ENCODE measurements around the gene GHR.
"Not testable (repeated sequence)": the region's sequence is repeated elsewhere in the genome, so short reads cannot be mapped to it uniquely, and the experiment has no call there.

GHR gene

DNA sequence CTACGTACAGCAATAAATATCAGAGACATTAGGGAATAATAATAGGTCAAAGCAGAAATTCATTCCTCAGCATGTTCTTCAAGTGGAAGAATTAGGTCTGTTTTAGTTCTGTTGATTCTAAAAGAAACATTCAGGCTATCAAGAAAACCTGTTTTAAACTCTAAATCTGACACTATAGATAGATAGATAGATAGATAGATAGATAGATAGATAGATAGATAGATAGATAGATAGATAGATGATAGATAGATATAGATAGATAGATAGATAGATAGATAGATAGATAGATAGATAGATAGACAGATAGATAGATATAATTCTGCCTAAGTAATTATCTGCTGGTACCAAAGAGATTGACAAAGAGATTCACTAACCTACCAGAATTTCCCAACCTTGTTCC, 155.7 kb downstream of the GHR start:
- not testable (repeated sequence) for H3K9me3 ChIP-seq (ENCODE audit: control insufficient read depth, insufficient read depth, low read length); H3K36me3 ChIP-seq (ENCODE audit: insufficient read depth, low read length); H3K9ac ChIP-seq (ENCODE audit: low read depth, low read length); H3K4me1 ChIP-seq (ENCODE audit: insufficient read depth, low read length)

DNA sequence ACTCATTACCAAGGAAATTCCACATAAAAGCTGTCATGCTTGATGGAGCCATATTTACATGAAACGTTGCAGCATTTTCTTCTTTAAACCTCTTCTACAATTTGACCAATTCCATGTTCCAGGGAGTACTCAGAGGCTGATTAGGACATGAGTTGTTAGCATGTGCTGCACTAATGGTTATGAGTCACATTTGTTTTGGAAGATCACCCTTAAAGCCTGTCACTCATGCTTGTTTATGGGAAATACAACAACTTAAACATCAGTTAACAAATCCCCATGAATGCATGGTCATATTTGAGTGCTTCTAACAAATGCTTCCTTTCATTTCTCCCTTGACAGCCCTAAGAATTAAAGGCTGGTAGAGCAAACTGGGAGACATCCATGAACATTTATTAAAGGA, 156.1 kb downstream of the GHR start:
- H3K9ac ChIP-seq (ENCODE audit: low read depth, low read length) = no peak overlapping the region
- no peaks in the 10 kb centered on the region for H3K36me3 ChIP-seq (ENCODE audit: insufficient read depth, low read length)
- H3K9me3 ChIP-seq (ENCODE audit: control insufficient read depth, insufficient read depth, low read length) = no peaks in the 10 kb centered on the region
- H3K4me1 ChIP-seq (ENCODE audit: insufficient read depth, low read length) = no peaks in the 10 kb centered on the region

DNA sequence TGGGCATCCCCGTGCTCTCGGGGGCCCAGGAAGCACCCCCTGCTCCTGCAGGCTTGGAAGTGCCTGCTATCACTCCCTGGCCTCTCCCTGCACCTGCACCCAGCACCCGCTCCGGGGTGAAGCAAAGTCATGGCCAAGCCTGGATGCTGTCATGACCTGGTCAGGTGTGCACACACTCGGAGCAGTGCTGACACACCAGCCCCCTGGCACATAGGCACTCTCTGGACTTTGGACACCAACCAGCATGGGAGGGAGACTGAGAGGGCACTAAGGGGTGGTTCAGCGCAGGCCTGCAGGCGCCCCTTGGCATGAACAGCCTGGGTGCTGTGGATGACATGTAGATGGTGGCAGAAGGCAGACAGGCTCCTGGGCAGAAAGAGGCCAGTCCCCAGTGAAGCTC, 158.6 kb downstream of the GHR start:
- no peaks in the 10 kb centered on the region for H3K9me3 ChIP-seq (ENCODE audit: control insufficient read depth, insufficient read depth, low read length)
- no peaks in the 10 kb centered on the region for H3K36me3 ChIP-seq (ENCODE audit: insufficient read depth, low read length)
- H3K9ac ChIP-seq (ENCODE audit: low read depth, low read length) = no peak overlapping the region
- H3K4me1 ChIP-seq (ENCODE audit: insufficient read depth, low read length) = no peaks in the 10 kb centered on the region

DNA sequence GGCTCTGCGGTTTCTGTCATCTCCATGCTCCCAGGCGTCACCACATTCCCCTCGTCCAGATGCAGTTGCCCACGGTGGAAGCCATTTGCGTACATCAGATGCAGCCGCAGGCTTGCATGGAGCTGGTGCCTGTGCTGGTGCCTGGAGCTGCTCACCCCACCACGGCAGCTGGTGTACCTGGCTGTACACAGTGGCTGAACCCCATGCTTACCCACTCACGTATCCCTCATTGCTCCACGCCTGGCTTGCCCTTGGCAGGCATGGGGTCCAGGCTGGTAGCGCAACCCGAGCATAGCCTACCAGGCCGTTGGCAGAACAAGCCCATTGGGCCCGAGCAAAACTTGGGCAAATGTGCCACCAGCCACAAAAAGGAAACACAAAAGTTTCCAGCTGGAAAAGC, 159.5 kb downstream of the GHR start:
- Histone ChIP-seq H3K36me3 (ENCODE audit: insufficient read depth, low read length) (no peaks in the 10 kb centered on the region), H3K9me3 (ENCODE audit: control insufficient read depth, insufficient read depth, low read length) (no peaks in the 10 kb centered on the region), H3K9ac (ENCODE audit: low read depth, low read length) (no peak overlapping the region), H3K4me1 (ENCODE audit: insufficient read depth, low read length) (no peaks in the 10 kb centered on the region)

DNA sequence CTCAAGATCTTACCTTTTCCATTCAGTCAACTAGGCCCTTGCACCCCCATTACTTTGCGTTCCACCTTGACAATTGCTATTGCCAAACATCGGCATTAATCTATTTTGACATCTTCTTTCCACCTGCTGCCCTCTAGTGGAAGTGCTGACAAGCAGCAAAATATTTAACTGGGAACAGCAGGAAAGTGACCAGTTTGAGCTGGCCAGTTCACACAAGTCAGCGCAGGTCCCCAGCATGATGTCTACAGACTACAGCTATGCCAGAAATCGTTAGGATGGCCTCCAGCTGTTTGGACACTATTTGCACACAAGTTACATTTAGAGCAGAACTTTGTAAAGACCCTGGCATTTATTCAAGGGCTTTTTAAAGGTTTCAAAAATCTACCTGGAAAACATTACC, 160.1 kb downstream of the GHR start:
- no peak overlapping the region for H3K9ac ChIP-seq (ENCODE audit: low read depth, low read length)
- H3K4me1 ChIP-seq (ENCODE audit: insufficient read depth, low read length) = no peaks in the 10 kb centered on the region
- H3K9me3 ChIP-seq (ENCODE audit: control insufficient read depth, insufficient read depth, low read length) = no peaks in the 10 kb centered on the region
- no peaks in the 10 kb centered on the region for H3K36me3 ChIP-seq (ENCODE audit: insufficient read depth, low read length)

DNA sequence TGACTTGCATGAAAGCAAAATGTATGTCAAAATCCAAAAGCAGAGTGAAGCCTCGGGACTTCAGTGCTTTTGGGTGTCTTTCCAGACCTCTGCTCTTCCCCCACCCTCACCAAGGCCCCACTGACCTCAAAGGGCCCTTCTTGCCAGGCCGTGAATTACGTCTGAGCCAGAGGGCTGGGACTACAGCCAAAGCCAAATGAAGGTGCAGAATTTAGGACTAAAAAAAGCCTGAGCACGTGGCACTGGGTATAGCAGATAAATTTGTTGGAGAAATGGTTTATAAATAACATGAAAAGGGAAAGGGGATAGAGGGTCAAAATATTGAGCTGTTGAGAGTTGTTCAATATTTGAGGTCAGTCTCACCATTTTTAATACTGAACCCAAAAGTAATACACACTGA, 163.4 kb downstream of the GHR start:
- Histone ChIP-seq H3K36me3 (ENCODE audit: insufficient read depth, low read length) (no peaks in the 10 kb centered on the region), H3K9me3 (ENCODE audit: control insufficient read depth, insufficient read depth, low read length) (no peaks in the 10 kb centered on the region), H3K4me1 (ENCODE audit: insufficient read depth, low read length) (no peaks in the 10 kb centered on the region), H3K9ac (ENCODE audit: low read depth, low read length) (no peak overlapping the region)

DNA sequence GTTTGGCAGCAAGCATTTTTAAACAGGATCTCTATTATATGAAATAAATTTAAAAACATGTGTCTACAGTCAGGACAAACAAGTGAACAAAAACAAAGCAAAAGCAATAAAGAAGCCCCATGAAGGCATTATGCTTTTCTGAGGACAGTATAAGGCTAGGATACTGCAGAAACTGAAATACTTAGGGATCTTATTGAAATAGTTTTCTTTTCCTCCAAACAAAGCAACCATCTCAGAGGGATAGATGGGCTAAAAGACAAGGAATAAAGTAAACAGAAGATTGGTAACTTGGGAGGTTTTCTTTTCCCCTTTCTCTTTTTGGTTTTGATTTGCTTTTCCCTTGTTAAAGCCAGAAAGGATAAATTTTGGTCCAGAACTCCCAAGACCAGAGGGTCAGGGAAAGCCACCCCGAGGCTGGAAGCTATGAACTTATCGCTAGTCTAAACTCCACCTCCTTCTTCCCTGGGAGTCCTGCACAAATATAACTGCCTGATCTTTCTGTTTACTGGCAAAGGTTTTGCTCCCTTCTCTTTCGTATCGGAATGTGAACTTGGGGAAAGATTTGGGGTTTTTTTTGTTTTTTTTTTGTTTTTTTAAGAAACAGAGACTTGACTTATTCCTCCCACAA, 164.0 kb downstream of the GHR start:
- H3K36me3 ChIP-seq (ENCODE audit: insufficient read depth, low read length) = no peaks in the 10 kb centered on the region
- no peaks in the 10 kb centered on the region for H3K9me3 ChIP-seq (ENCODE audit: control insufficient read depth, insufficient read depth, low read length)
- no peaks in the 10 kb centered on the region for H3K4me1 ChIP-seq (ENCODE audit: insufficient read depth, low read length)
- H3K9ac ChIP-seq (ENCODE audit: low read depth, low read length) = no peak overlapping the region

DNA sequence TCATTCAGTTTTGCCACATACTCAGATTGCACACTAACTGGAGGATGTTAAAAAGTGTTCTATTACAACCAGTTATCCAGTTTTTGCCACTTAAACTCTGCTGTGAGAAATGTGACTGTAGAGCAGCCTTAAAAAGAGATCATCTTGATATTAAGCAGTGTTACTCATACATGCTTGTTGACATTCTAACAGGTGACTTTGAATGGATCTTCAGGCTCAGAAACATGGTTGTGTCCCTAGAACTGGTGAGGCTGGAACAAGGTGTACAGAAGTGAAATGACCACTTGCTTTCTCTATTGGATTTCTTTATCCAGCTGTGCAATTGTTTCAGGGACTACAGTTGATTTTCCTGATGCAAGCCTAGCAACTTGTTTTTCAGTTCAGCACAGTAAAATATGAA, 167.3 kb downstream of the GHR start:
- H3K36me3 ChIP-seq (ENCODE audit: insufficient read depth, low read length) = no peaks in the 10 kb centered on the region
- H3K9me3 ChIP-seq (ENCODE audit: control insufficient read depth, insufficient read depth, low read length) = no peaks in the 10 kb centered on the region
- no peaks in the 10 kb centered on the region for H3K4me1 ChIP-seq (ENCODE audit: insufficient read depth, low read length)
- no peak overlapping the region for H3K9ac ChIP-seq (ENCODE audit: low read depth, low read length)

DNA sequence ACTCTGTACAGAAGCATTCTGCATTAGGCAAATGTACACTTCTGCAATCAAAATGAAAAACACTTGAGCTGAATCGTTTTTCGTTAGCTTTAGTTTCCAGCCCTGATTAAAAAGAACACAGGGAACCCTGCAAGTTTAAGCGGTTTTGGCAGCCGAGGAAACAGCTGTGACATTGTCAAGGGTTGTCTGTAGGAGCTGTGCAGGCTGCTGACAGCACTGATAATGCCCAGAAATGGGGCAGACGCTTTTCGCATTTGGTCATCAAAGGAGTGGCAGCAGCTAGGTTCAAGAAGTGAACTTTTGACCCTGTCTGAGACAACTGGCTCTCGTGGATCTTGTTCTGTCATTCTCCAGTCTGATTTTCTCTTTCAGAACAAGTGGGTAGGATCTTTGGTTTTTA, 167.8 kb downstream of the GHR start:
- Histone ChIP-seq H3K9ac (ENCODE audit: low read depth, low read length) (no peak overlapping the region), H3K4me1 (ENCODE audit: insufficient read depth, low read length) (no peaks in the 10 kb centered on the region), H3K36me3 (ENCODE audit: insufficient read depth, low read length) (no peaks in the 10 kb centered on the region), H3K9me3 (ENCODE audit: control insufficient read depth, insufficient read depth, low read length) (no peaks in the 10 kb centered on the region)

DNA sequence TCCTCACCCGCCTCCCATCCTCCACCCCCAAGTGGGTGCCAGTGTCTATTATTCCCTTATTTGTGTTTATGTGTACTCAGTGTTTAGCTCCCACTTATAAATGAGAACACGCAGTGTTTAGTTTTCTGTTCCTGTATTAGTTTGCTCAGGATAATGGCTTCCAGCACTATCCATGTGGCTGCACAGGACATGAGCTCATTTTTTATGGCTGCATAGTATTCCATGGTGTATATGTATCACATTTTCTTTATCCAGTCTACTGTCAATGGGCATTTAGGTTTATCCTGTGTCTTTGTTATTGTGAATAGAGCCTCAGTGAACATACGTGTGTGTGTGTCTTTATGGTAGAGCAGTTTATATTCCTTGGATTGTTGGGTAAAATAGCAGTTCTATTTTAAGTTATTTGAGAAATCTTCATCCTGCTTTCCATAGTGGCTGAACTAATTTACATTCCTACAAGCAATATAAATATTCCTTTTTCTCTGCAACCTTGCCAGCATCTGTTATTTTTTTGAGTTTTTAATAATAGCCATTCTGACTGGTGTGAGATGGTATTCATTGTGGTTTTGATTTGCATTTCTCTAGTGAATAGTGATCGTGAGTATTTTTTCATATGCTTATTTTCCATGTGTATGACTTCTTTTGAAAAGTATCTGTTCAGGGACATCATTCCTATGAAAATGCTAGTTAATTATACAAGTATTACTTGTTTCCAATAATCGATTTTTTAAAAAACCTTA, 169.3 kb downstream of the GHR start:
- no peaks in the 10 kb centered on the region for H3K9me3 ChIP-seq (ENCODE audit: control insufficient read depth, insufficient read depth, low read length)
- no peak overlapping the region for H3K9ac ChIP-seq (ENCODE audit: low read depth, low read length)
- no peaks in the 10 kb centered on the region for H3K36me3 ChIP-seq (ENCODE audit: insufficient read depth, low read length)
- no peaks in the 10 kb centered on the region for H3K4me1 ChIP-seq (ENCODE audit: insufficient read depth, low read length)

DNA sequence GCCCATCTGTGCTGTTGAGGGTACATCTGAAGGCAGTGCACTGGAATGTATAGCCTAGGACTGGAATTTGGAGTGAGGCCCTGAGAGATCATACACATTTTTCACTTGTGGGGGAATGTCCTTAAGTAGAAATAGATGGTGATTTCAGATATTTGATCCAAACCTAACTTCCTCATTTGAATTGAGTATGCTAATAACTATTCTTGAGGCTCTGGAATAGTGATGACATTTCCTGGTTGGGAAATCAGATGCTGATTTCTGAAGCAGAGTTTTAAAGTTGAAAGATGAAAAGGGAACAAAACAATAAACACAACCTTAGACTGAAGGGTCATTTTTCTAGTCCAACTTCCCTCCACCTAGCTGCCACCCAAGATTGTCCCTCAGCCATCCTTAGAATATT, 170.4 kb downstream of the GHR start:
- no peaks in the 10 kb centered on the region for H3K4me1 ChIP-seq (ENCODE audit: insufficient read depth, low read length)
- no peak overlapping the region for H3K9ac ChIP-seq (ENCODE audit: low read depth, low read length)
- no peaks in the 10 kb centered on the region for H3K36me3 ChIP-seq (ENCODE audit: insufficient read depth, low read length)
- no peaks in the 10 kb centered on the region for H3K9me3 ChIP-seq (ENCODE audit: control insufficient read depth, insufficient read depth, low read length)

DNA sequence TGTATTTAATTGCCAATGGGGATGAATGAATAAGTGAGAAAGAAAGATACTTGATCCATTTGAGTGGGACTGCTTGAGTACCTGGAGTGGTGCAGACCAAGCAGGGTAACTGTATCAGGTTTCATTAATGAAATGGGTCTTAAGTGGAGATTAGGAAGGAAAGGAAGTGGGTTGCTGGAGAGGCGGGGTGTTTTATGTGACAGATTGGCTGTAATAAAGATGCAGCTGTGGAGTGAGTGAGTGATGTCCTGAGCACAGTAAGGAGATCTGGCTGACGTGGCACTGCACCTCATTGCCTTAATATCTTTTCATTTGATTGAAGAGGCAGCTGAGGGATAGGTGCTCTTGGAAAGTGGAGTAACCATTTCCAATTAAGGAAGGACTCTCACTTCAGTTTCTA, 172.4 kb downstream of the GHR start:
- Histone ChIP-seq H3K9me3 (ENCODE audit: control insufficient read depth, insufficient read depth, low read length) (no peaks in the 10 kb centered on the region), H3K9ac (ENCODE audit: low read depth, low read length) (no peak overlapping the region), H3K4me1 (ENCODE audit: insufficient read depth, low read length) (no peaks in the 10 kb centered on the region), H3K36me3 (ENCODE audit: insufficient read depth, low read length) (no peaks in the 10 kb centered on the region)

DNA sequence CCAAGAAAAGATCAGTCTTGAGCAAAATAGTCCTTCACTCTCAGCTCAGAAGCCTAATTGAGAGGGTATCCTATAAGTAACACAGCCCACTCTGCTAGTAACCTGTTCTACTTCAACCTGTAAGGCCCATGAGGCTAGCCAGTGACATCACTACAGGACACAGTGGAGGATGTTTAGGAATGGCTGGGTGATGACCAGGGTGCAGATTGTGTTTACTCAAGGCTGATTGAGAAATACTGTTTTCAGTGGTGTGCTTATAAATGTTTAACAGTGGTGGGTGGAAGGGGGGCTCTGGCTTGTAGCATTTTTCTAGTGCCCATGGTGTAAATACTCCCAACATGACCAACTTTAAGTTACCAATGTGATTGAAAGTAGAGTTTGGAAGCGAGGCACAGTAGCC, 173.6 kb downstream of the GHR start:
- no peaks in the 10 kb centered on the region for H3K36me3 ChIP-seq (ENCODE audit: insufficient read depth, low read length)
- no peaks in the 10 kb centered on the region for H3K9me3 ChIP-seq (ENCODE audit: control insufficient read depth, insufficient read depth, low read length)
- H3K4me1 ChIP-seq (ENCODE audit: insufficient read depth, low read length) = no peaks in the 10 kb centered on the region
- H3K9ac ChIP-seq (ENCODE audit: low read depth, low read length) = no peak overlapping the region

DNA sequence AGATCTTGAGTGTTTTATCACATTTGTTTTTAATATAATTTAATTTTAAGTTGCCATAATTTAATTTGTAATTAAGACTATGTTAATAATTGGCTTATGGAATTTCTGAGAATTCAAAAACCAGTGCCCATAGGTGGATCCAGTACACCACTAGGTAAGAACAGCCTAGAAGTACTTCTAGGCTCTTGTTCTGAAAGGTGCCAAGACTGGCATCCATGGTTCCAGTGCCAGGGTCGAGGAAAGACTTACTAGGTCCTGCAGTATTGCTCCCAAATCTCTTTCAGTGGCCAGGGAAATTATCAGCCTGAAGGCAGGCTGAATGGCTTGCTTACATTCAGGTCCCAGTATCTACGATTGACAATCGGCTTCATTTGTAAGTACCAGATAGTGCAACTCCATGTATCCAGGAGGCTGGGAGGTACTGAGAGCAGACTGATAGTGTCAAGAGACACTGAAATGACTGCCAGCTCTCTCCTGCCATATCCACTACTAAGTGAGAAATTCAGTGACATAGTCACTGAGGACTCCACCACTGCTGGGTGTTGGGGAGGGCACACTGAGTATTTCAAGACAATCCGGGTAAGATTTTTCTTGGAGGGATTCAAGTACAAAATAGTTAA, 174.2 kb downstream of the GHR start:
- H3K4me1 ChIP-seq (ENCODE audit: insufficient read depth, low read length) = no peaks in the 10 kb centered on the region
- no peaks in the 10 kb centered on the region for H3K36me3 ChIP-seq (ENCODE audit: insufficient read depth, low read length)
- H3K9me3 ChIP-seq (ENCODE audit: control insufficient read depth, insufficient read depth, low read length) = no peaks in the 10 kb centered on the region
- H3K9ac ChIP-seq (ENCODE audit: low read depth, low read length) = no peak overlapping the region

DNA sequence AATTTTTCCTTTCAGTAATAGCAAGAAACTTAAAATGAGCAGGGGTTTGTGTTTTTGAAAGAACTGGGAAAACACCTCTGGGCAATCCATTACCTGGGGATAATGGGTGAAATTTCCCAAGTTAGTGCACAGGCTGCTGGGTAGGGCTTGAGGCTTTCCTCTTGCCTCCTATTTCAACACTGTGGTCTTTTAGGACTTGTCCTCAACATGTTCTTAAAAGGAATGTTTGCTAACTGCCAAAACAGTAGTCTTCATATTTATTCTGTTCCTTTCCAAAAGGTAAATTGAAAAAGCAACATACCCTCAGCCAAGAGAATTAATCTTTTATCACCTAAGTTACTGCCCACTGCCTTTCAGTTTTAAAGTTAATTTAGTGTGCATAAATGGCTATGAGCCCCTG, 175.1 kb downstream of the GHR start:
- Histone ChIP-seq H3K36me3 (ENCODE audit: insufficient read depth, low read length) (no peaks in the 10 kb centered on the region), H3K9ac (ENCODE audit: low read depth, low read length) (no peak overlapping the region), H3K9me3 (ENCODE audit: control insufficient read depth, insufficient read depth, low read length) (no peaks in the 10 kb centered on the region), H3K4me1 (ENCODE audit: insufficient read depth, low read length) (no peaks in the 10 kb centered on the region)

Data from ES-I3 (cell line).